Activated T-cell treated with anti-CD3 and anti-CD28 coated beads for 1 hour (primary cell): Measurements from ENCODE around the gene NEU2.

Experiments used
- DNase-seq: peaks from one replicate; pipeline ENCODE4 v3.0.0-alpha.2; 2020; ENCODE audit warnings: low read depth

NEU2 gene

GRCh38 chr2:233032551-233033320 is at the start of gene NEU2:
NEU2 (plus strand) TSS chr2:233032672; CDS start chr2:233032672, 0 bp downstream.
- DNase-seq, result no peak

- no peak for DNase-seq
These were observed 49.4 kb upstream of the NEU2 start for GRCh38 chr2:232982926-232983668.

GRCh38 chr2:232983669-232984140 is 48.8 kb upstream of the NEU2 start:
- DNase-seq, result no peak

DNA sequence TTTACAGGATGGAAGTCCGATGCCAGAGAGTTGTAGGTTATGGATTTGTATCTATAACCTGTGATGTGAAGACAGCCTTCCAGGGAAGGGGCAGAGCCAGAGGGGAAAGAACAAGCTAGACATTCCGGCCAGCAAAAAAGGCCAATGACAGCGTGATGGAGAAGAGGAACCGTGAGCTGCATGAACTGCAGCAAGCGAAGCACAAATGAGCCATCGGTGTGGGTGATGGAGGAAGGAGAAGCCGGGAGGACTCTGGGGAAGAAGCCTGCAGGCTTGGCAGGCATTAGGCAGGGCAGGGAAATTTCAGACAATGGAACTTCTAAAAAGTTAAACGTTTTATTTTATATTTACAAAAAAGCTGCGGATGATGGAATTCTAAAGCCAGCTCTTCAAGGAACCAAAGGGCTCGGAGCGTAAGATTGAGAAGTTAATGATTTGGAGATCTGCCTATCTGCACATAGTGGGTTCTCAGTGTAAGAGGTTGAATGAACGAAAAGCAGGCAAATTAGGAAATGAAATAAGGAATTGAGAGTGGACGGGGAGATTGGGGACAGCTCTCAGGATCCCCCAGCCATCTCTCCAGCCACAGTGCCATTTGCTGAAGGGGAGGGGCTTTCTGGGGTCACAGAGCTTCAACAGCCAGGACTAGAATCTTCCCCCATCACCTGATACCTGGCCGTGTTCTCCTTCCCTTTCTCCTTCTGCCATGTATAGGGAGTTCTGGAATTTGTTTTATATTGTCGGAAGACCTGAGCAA is 47.8 kb upstream of the NEU2 start:
- no peak for DNase-seq

DNA sequence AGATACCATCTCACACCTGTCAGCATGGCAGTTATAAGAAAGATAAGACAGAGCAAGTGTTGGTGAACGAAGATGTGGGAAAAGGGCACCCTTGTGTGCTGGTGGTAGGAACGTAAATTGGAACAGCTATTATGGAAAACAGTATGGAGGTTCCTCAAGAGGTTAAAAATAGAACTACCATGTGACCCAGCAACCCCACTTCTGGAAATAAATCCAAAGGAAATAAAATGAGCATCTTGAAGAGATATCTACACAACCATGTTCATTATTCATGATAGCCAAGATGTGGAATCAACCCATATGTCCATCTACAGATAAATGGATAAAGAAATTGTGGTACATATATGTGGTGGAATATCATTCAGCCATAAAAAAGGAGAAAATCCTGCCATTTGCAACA is 46.3 kb upstream of the NEU2 start:
- no peak for DNase-seq

DNA sequence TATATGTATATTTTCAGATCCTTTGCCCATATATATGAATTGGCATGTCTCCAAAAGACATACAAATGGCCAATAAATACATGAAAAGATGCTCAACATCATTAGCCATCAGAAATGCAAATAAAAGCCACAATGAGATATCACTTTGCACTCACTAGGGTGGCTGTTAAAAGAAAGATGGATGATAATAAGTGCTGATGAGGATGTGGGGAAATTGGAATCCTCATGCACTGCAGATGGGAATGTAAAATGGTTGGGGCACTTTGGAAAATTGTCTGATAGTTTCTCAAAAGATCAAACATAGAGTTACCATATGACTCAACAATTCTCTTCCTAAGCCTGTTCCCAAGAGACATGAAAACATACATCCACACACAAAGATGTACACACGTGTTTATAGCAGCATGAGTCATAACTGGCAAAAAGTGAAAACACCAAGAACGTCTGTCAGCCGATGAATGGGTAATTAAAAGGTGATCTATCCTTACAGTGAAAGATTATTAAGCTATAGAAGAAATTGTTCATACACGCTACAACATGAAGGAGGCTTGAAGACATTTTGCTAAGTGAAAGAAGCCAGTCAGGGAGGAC is 39.1 kb upstream of the NEU2 start:
- DNase-seq, result no peak

DNA sequence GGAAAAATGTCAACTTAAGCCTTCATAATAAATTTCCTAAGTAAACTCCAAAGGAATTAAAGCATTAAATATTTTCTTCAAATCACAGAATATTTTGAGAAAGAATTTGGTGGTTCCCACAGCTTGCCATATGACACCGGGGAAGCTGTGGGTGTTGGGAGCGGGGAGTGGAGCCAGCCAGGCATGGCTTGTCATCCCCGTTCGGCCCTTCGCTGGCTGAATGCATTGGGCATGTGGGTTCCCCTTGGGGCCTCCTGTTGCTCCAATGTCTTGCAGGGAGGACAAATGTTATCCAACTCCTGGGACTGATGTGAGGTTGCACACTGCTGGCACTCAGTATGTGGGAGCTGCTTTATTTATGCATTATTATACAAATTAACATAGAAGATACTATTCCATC is 38.0 kb upstream of the NEU2 start:
- no peak for DNase-seq

DNA sequence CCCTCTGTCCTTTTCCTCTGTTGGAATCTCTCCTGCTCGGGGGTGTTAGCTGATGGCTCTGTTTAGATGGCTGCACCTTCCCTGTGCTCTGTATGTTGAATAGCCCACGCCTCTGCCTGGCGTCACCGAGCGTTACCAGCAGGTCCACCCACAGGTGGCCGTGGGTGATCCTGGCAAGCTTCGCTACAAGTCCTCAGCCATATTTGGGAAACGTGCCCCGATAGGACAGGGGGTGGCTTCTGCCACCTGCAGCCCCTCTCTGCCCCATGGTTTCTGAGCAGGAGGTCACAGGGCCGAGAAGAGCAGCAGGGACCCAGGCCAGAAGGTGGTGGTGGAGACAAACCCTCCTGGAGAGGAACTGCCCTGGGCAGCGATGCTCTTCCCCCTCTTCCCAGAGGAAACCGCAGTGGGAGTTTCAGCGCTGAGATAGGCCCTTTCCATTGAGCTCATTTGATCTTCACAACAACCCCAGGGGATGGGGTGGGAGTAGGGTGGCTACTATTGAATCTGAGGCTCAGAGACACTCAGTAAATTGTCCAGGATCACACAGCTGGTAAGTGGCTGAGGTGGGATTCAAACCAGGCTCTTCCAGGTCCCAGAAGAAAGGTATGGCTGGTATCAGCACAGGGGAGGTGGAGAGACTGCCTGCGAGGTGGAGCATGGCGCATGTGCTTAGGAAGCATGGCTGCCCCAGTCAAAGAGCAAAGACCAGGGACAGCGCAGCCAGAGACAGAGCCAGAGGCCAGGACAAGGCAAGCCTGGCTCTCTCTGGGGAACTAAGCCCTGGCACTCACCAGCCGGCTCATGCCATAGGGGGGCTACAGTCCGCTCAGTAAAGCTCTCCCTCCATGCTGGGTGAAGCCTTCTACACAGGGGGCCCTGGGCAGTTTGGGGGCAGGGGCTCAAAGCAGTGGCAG is 34.5 kb upstream of the NEU2 start:
- DNase-seq, result no peak

DNA sequence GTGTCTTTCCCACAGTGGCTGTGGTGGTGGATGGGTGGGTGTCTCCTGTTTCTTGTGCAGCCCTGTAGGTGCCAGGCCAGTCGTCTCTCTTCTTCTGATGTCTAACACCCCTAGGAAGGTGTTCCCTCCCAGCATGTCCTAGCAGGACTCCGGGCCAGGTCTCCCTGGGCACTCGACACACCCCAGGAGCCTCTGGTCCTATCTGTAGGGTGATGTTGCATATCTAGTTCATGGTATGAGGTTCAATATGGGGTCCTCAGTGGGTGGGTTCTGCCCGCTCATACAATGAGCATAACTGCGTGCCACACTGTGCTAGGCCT is 33.8 kb upstream of the NEU2 start:
- DNase-seq, result no peak

GRCh38 chr2:232999354-232999753 is 33.1 kb upstream of the NEU2 start:
- no peak for DNase-seq

DNA sequence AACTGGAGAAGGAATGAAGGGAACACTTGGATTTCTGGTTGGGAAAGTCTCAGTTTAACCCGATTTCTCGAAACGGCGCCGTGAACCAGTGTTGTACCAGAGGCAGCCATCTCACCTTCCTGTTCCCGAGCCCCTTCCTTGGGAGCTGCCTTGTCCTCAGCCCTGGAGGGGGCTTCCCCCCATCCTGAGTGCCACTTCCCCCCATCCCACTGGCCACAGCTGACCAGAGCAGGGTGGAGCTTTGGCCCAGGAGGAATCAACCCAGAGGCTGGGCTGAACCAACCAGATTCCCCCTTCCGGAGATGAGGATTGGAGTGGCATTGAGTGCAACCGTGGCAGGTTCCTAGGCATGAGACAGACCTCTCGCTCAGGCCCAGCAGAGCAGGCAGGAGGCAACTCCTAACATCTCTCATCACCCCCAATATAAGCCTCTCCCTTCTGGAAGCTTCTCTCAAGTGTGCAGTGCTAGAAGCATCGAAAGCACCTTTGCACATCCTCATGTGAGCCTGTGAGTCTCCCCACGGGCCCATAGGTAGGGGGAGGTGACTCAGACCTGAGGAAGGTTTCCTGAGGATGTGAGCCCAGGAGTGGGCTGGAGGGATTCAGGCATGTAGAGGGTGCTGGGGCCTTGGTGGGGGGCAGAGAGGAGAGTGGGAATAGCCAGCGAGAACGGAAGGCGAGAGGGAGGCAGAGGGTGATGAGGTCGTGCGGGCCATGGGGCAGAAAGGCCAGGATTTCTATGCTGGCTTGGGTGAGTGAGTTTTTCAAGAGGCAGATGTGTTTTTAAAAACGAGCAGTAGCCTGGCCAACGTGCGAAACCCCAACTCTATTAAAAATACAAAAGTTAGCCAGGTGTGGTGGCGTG is 31.4 kb upstream of the NEU2 start:
- DNase-seq, result no peak

GRCh38 chr2:233002829-233003657 is 29.4 kb upstream of the NEU2 start:
- no peak for DNase-seq

- no peak for DNase-seq
These were observed 28.6 kb upstream of the NEU2 start for GRCh38 chr2:233003658-233004555.

DNA sequence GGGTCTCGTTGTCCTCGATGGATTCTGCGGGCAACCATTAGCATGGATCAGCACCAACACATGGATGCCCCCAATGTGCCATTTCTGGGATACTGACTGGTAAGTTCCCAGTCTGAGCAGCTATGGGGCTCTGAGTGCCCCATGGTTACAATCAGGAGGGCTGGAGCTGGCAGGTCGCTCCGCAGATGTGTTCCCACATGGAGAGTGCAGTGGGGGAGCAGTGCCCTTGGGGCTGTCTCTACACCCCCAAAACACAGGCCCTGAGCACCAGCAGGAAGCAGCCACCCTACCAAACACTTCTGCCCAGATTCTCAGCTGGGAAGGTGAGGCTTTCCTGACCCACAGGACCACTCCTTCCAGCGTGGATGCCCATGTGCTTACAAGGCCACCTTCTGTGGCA is 27.4 kb upstream of the NEU2 start:
- no peak for DNase-seq

GRCh38 chr2:233006648-233007047 is 25.8 kb upstream of the NEU2 start:
- no peak for DNase-seq

DNA sequence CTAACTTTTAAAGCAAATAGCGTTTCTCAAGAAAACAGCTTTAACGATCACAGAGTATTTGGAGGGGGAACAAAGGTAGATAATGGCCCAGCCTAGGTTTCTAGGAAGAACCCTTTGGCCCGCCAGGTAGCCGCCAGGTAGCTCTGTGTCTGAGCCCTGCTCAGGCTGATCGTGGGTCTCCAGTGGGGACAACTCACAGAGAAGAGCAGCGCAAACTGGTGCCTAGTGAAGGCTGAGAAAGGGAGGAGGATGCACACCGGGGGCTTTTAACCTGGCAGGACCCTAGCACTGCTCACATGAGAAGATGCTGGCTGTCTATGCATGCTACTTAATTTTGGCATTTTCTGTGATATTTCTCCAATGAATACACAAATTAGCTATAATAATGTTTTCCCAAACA is 25.2 kb upstream of the NEU2 start:
- no peak for DNase-seq

DNA sequence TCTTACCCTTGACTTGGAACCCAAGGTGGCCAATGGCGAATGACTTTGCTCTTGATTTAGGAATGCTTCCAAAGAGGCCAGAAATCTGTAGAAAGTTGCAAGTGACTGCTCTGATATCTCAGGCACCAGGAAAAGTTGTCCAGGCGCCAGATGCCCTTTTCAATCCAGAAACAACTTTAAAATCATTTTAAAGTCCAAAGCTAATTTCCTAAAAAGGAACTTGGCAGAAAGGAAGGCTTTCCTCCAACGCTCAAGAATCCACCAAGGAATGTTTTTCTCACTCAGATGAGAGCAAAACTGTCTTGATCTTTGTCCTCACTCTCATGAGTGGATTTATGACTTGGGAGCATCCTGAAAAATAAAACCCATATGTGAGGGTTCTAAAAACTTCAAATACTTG is 24.7 kb upstream of the NEU2 start:
- no peak for DNase-seq

GRCh38 chr2:233009661-233010060 is 22.8 kb upstream of the NEU2 start:
- no peak for DNase-seq
